Measurements from ENCODE around the gene PET117.
"Not testable (repeated sequence)": the region's sequence is repeated elsewhere in the genome, so short reads cannot be mapped to it uniquely, and the experiment has no call there.

PET117 gene

GRCh38 chr20:18103497-18103896 is 34.2 kb upstream of the PET117 start:
- Histone ChIP-seq H3K4me2 (ENCODE audit: low read length) (no peak overlapping the region), H3K27me3 (ENCODE audit: control insufficient read depth, insufficient read depth, low read length) (peaks cover 4% of the 10 kb centered on the region), H3K9me3 (replicated peaks; ENCODE audit: low read length) (no peaks in the 10 kb centered on the region), H3K4me1 (ENCODE audit: control insufficient read depth, insufficient read depth, low read length) (no peaks in the 10 kb centered on the region), H3K36me3 (ENCODE audit: insufficient read depth, low read length) (no peaks in the 10 kb centered on the region), H3K9ac (ENCODE audit: low read depth, low read length) (no peak overlapping the region), H3K4me3 (ENCODE audit: low read length) (no peak overlapping the region)

GRCh38 chr20:18108326-18108725 is 29.3 kb upstream of the PET117 start:
- Histone ChIP-seq H3K27me3 (ENCODE audit: control insufficient read depth, insufficient read depth, low read length) (no peaks in the 10 kb centered on the region), H3K36me3 (ENCODE audit: insufficient read depth, low read length) (no peaks in the 10 kb centered on the region), H3K4me3 (ENCODE audit: low read length) (no peak overlapping the region), H3K4me1 (ENCODE audit: control insufficient read depth, insufficient read depth, low read length) (no peaks in the 10 kb centered on the region), H3K9ac (ENCODE audit: low read depth, low read length) (no peak overlapping the region), H3K9me3 (replicated peaks; ENCODE audit: low read length) (no peaks in the 10 kb centered on the region), H3K4me2 (ENCODE audit: low read length) (no peak overlapping the region)

GRCh38 chr20:18128574-18128973 is 9.1 kb upstream of the PET117 start:
- not testable (repeated sequence) for H3K36me3 ChIP-seq (ENCODE audit: insufficient read depth, low read length); H3K9ac ChIP-seq (ENCODE audit: low read depth, low read length)

GRCh38 chr20:18132663-18133062 is 5.0 kb upstream of the PET117 start:
- Histone ChIP-seq H3K9me3 (replicated peaks; ENCODE audit: low read length) (no peaks in the 10 kb centered on the region), H3K9ac (ENCODE audit: low read depth, low read length) (no peak overlapping the region), H3K4me1 (ENCODE audit: control insufficient read depth, insufficient read depth, low read length) (peaks cover 5% of the 10 kb centered on the region), H3K4me3 (ENCODE audit: low read length) (no peak overlapping the region), H3K4me2 (ENCODE audit: low read length) (no peak overlapping the region), H3K27me3 (ENCODE audit: control insufficient read depth, insufficient read depth, low read length) (peaks cover 27% of the 10 kb centered on the region), H3K36me3 (ENCODE audit: insufficient read depth, low read length) (no peaks in the 10 kb centered on the region)

More at GRCh38 chr20:18128574-18128973, 9.1 kb upstream of the PET117 start:
- H3K4me1 ChIP-seq (ENCODE audit: control insufficient read depth, insufficient read depth, low read length); H3K4me3 ChIP-seq (ENCODE audit: low read length); H3K9me3 ChIP-seq (replicated peaks; ENCODE audit: low read length); H3K4me2 ChIP-seq (ENCODE audit: low read length): not testable (repeated sequence)
- H3K27me3 ChIP-seq (ENCODE audit: control insufficient read depth, insufficient read depth, low read length): peaks cover 17% of the 10 kb centered on the region

- Histone ChIP-seq H3K9me3 (replicated peaks; ENCODE audit: low read length) (no peaks in the 10 kb centered on the region), H3K4me2 (ENCODE audit: low read length) (no peak overlapping the region), H3K9ac (ENCODE audit: low read depth, low read length) (no peak overlapping the region), H3K27me3 (ENCODE audit: control insufficient read depth, insufficient read depth, low read length) (peaks cover 27% of the 10 kb centered on the region), H3K36me3 (ENCODE audit: insufficient read depth, low read length) (no peaks in the 10 kb centered on the region), H3K4me3 (ENCODE audit: low read length) (no peak overlapping the region), H3K4me1 (ENCODE audit: control insufficient read depth, insufficient read depth, low read length) (peaks cover 9% of the 10 kb centered on the region)
Measured at GRCh38 chr20:18133962-18134361, 3.7 kb upstream of the PET117 start.

- peak overlapping the region; percentile 94 for H3K4me2 ChIP-seq (ENCODE audit: low read length)
- H3K9ac ChIP-seq (ENCODE audit: low read depth, low read length): peak overlapping the region; percentile 97
- peaks cover 20% of the 10 kb centered on the region for H3K4me1 ChIP-seq (ENCODE audit: control insufficient read depth, insufficient read depth, low read length)
- H3K9me3 ChIP-seq (replicated peaks; ENCODE audit: low read length): no peaks in the 10 kb centered on the region
- H3K27me3 ChIP-seq (ENCODE audit: control insufficient read depth, insufficient read depth, low read length): peaks cover 13% of the 10 kb centered on the region
- peak overlapping the region; percentile 99 for H3K4me3 ChIP-seq (ENCODE audit: low read length)
- peaks cover 12% of the 10 kb centered on the region for H3K36me3 ChIP-seq (ENCODE audit: insufficient read depth, low read length)
Measured at GRCh38 chr20:18138266-18138582, 561 bp downstream of the PET117 start.

- Histone ChIP-seq H3K4me2 (ENCODE audit: low read length) (peak overlapping the region; percentile 94), H3K4me1 (ENCODE audit: control insufficient read depth, insufficient read depth, low read length) (peaks cover 20% of the 10 kb centered on the region), H3K9me3 (replicated peaks; ENCODE audit: low read length) (no peaks in the 10 kb centered on the region), H3K36me3 (ENCODE audit: insufficient read depth, low read length) (peaks cover 12% of the 10 kb centered on the region), H3K9ac (ENCODE audit: low read depth, low read length) (peak overlapping the region; percentile 97), H3K27me3 (ENCODE audit: control insufficient read depth, insufficient read depth, low read length) (peaks cover 6% of the 10 kb centered on the region), H3K4me3 (ENCODE audit: low read length) (peak overlapping the region; percentile 99)
Measured at GRCh38 chr20:18138639-18139583, 1.2 kb downstream of the PET117 start.

- Histone ChIP-seq H3K36me3 (ENCODE audit: insufficient read depth, low read length) (peaks cover 16% of the 10 kb centered on the region), H3K4me2 (ENCODE audit: low read length) (peak overlapping the region; percentile 94), H3K4me3 (ENCODE audit: low read length) (no peak overlapping the region), H3K9ac (ENCODE audit: low read depth, low read length) (no peak overlapping the region), H3K9me3 (replicated peaks; ENCODE audit: low read length) (no peaks in the 10 kb centered on the region), H3K27me3 (ENCODE audit: control insufficient read depth, insufficient read depth, low read length) (no peaks in the 10 kb centered on the region), H3K4me1 (ENCODE audit: control insufficient read depth, insufficient read depth, low read length) (peaks cover 20% of the 10 kb centered on the region)
Measured at GRCh38 chr20:18139832-18140231, 2.2 kb downstream of the PET117 start.

- Histone ChIP-seq H3K4me3 (ENCODE audit: low read length) (no peak overlapping the region), H3K9ac (ENCODE audit: low read depth, low read length) (no peak overlapping the region), H3K4me2 (ENCODE audit: low read length) (no peak overlapping the region), H3K27me3 (ENCODE audit: control insufficient read depth, insufficient read depth, low read length) (no peaks in the 10 kb centered on the region), H3K4me1 (ENCODE audit: control insufficient read depth, insufficient read depth, low read length) (peaks cover 5% of the 10 kb centered on the region), H3K9me3 (replicated peaks; ENCODE audit: low read length) (no peaks in the 10 kb centered on the region), H3K36me3 (ENCODE audit: insufficient read depth, low read length) (peaks cover 17% of the 10 kb centered on the region)
Measured at GRCh38 chr20:18144541-18145099, 7.0 kb downstream of the PET117 start.

GRCh38 chr20:18154342-18154741 is 16.7 kb downstream of the PET117 start:
- Histone ChIP-seq H3K4me2 (ENCODE audit: low read length) (no peak overlapping the region), H3K4me1 (ENCODE audit: control insufficient read depth, insufficient read depth, low read length) (no peaks in the 10 kb centered on the region), H3K36me3 (ENCODE audit: insufficient read depth, low read length) (peaks cover 24% of the 10 kb centered on the region), H3K9me3 (replicated peaks; ENCODE audit: low read length) (no peaks in the 10 kb centered on the region), H3K9ac (ENCODE audit: low read depth, low read length) (no peak overlapping the region), H3K27me3 (ENCODE audit: control insufficient read depth, insufficient read depth, low read length) (no peaks in the 10 kb centered on the region), H3K4me3 (ENCODE audit: low read length) (no peak overlapping the region)

GRCh38 chr20:18156045-18156444 is 18.4 kb downstream of the PET117 start:
- Histone ChIP-seq H3K4me2 (ENCODE audit: low read length) (no peak overlapping the region), H3K4me1 (ENCODE audit: control insufficient read depth, insufficient read depth, low read length) (no peaks in the 10 kb centered on the region), H3K9me3 (replicated peaks; ENCODE audit: low read length) (no peaks in the 10 kb centered on the region), H3K4me3 (ENCODE audit: low read length) (no peak overlapping the region), H3K9ac (ENCODE audit: low read depth, low read length) (no peak overlapping the region), H3K36me3 (ENCODE audit: insufficient read depth, low read length) (peaks cover 21% of the 10 kb centered on the region), H3K27me3 (ENCODE audit: control insufficient read depth, insufficient read depth, low read length) (no peaks in the 10 kb centered on the region)

GRCh38 chr20:18164356-18164755 is 26.7 kb downstream of the PET117 start:
- Histone ChIP-seq H3K36me3 (ENCODE audit: insufficient read depth, low read length) (peaks cover 14% of the 10 kb centered on the region), H3K4me1 (ENCODE audit: control insufficient read depth, insufficient read depth, low read length) (no peaks in the 10 kb centered on the region), H3K27me3 (ENCODE audit: control insufficient read depth, insufficient read depth, low read length) (no peaks in the 10 kb centered on the region), H3K9ac (ENCODE audit: low read depth, low read length) (no peak overlapping the region), H3K4me3 (ENCODE audit: low read length) (no peak overlapping the region), H3K4me2 (ENCODE audit: low read length) (no peak overlapping the region), H3K9me3 (replicated peaks; ENCODE audit: low read length) (no peaks in the 10 kb centered on the region)
